ENCODE data around the gene SNX6.
"Not testable (repeated sequence)": the region's sequence is repeated elsewhere in the genome, so short reads cannot be mapped to it uniquely, and the experiment has no call there.

The SNX6 gene

DNA sequence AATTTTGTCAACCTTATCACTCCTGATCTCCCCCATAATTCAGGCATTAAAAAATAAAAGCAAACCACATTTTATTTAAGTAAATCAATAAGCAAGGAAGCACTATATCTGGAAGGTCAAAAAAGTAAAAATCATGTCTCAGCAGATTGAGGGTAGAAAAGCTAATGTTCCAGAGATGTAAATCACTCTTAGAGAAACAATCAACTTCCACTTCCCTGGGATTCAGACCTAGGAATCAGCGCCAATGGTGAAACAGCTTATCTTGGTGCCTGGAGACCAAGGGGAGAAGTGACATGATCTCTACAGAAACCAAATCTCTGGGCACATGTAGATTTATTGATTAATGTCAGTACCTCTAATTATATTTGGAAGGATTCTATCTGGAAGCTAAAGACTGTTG is 10.9 kb upstream of the SNX6 start:
- H3K4me3 ChIP-seq (ENCODE audit: low read depth, low read length) = no peak overlapping the region

DNA sequence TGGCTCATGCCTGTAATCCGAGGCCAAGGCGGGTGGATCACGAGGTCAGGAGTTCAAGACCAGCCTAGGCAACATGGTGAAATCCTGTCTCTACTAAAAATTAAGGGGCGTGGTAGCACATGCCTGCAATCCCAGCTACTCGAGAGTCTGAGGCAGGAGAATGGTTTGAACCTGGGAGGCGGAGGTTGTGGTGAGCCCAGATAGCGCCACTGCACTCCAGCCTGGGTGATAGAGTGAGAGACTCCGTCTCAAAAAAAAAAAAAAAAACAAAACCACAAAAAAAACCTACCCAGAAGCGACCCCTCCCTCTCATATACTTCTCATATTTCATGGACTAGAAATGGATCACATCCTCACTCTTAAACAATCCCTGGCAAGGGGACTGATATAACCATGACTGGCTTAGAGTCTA is 4.4 kb upstream of the SNX6 start:
- not testable (repeated sequence) for H3K4me3 ChIP-seq (ENCODE audit: low read depth, low read length)

DNA sequence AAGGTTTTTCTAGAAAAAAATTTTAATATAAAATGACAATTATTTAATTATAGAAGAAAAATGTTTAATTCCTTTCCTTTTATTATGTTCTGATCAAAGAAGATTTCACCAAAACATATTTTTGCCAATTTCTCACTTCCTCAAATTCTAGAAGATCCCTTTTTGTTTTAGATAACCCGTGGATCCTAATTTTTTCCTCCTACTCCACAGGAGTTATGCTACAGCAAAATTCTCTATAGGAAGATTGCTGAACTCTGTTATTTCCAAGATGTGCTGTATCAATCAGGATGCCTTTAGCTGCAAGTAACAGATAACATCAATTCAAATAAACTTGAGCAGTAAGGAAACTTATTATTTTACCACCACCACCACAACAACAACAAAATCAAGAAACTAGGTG is 3.8 kb upstream of the SNX6 start:
- H3K4me3 ChIP-seq (ENCODE audit: low read depth, low read length) = no peak overlapping the region

DNA sequence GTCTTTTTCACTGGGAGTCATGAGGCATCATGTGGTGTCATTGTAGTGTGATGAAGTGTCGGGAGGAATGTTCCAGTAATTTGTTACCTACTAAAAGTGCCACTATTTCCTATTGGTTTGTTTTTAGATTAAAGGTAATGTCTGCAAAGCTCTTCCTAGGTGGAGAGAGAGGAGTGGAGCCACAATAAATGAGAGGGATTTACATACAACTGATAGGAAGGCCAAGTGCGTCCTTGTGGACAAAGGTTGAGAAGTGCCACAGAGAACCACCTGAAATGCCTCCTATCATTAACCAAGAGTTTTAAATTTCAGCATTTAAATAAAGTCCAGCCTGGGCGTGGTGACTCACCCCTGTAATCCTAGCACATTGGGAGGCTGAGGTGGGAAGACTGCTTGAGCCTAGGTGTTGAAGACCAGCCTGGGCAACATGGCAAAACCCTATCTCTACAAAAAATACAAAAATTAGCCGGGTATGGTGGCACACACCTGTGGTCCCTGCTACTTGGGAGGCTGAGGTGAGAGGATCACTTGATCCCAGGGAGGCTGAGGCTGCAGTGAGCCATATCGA is 2.5 kb upstream of the SNX6 start:
- H3K4me3 ChIP-seq (ENCODE audit: low read depth, low read length) = no peak overlapping the region

DNA sequence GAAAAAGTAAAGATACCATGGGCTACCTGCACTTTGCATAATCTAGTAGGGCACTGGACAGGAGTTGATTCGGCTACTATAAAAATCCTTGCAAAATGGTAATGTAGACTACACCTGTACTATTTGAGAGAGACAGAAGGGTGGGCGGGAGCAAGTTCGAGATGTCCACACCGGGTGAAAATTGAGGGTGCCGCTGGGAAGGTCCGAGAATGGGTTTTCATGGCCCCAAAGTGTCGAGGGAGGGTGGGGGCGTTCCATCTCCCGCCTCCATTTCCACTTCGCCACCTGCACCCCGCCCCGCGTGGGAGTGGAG is 648 bp downstream of the SNX6 start:
- H3K4me3 ChIP-seq (ENCODE audit: low read depth, low read length) = peak overlapping the region; percentile 92

DNA sequence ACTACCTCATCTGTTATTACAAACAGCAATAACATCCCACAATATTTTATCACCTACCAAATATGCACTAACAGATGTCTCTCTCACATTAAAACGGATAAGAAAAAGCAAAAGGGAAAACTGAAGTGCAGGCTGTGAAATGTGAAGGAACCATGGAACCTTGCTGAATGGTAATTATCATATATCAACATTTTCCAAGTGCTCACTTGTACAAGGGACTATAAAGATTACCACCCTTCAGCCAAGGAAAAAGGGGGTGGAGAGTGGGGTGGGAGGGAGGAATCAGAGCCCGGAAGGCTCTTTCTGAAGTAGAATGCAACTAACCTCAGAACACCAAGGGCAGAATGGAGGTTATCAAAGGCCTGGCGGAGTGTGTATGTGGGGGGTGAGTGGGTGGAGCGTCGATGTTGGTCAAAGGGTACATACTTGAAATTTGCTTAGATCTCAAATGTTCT is 1.2 kb downstream of the SNX6 start:
- H3K4me3 ChIP-seq (ENCODE audit: low read depth, low read length) = peak overlapping the region; percentile 92

DNA sequence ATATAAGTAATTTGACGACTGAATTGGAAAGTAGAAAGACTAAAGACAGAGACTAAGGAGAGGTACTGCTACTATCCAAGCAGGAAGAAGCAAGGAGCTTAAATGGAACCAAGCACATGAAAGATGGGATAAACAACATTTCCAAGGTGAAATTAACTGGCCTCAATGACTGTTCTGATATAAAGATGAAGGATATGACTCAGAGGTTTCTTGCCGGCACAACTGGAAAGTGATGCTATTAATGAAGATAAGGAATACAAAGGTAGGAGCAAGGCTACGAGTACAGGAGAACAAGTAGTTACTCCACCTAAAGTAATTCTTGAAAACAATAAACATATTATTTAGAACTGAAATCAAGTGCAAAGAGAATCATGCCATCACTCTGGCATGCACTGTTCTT is 6.4 kb downstream of the SNX6 start:
- no peak overlapping the region for H3K4me3 ChIP-seq (ENCODE audit: low read depth, low read length)

DNA sequence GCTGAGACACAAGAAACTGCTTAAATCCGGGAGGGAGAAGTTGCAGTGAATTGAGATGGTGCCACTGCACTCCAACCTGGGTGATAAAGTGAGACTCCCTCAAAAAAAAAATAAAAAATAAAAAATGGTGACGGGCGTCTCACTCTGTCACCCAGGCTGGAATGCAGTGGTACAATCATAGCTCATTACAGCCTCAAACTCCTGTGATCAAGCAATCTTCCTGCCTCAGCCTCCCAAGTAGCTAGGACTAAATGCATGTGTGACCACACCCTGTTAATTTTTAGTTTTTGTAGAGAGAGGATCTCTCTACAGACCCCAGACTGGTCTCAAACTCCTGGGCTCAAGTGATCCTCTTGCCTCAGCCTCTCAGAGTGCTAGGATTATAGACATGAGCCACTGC is 9.1 kb downstream of the SNX6 start:
- H3K4me3 ChIP-seq (ENCODE audit: low read depth, low read length) = no peak overlapping the region

DNA sequence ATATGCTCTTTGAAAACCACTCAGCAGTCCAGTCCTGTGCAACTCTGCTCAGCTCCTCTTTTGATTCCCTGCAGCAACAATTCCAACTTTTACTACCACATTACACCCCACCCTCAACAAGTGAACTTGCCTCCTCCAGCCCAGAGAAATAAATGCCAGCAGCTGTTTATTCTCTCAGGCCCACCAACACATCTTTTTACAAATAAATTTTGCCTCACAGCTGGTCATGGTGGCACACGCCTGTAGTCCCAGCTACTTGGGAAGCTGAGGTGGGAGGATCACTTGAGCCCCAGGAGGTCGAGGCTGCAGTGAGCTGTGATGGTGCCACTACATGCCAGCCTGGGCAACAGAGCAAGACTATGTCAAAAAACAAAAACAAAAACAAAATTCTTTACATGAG is 9.8 kb downstream of the SNX6 start:
- H3K4me3 ChIP-seq (ENCODE audit: low read depth, low read length) = no peak overlapping the region

DNA sequence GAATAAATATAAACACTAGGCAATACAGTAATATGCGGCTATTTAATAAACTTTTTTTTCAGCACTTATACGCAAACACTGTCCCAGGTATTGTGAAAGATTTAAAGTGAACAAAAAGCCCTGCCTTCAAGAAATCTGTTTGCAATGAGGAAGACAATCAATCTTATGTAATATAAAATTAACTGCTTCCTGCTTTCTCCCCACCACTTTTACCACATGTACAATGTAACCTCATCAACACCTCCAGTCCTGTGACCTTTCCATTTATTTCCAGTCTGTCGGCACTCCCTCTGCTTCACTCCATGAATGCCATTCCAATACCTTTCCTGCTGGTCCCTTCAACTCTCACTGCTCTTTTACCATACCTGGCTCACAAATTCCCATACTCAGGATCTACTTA is 10.5 kb downstream of the SNX6 start:
- H3K4me3 ChIP-seq (ENCODE audit: low read depth, low read length) = no peak overlapping the region

DNA sequence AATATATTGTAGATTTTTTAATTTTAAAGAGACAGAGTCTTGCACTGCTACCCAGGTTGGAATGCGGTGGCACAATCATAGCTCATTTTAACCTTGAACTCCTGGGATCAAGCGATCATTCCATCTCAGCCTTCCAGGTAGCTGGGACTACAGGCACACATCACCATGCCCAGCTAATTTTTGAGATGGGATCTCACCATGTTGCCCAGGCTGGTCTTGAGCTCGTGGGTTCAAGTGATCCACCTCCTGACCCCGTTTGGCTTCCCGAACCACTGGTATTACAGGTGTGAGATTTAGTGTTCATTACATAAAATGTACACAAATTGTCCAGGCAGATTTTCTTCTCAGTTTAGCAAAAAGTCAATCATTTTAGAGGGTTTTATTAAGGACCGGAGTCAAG is 13.6 kb downstream of the SNX6 start:
- no peak overlapping the region for H3K4me3 ChIP-seq (ENCODE audit: low read depth, low read length)

DNA sequence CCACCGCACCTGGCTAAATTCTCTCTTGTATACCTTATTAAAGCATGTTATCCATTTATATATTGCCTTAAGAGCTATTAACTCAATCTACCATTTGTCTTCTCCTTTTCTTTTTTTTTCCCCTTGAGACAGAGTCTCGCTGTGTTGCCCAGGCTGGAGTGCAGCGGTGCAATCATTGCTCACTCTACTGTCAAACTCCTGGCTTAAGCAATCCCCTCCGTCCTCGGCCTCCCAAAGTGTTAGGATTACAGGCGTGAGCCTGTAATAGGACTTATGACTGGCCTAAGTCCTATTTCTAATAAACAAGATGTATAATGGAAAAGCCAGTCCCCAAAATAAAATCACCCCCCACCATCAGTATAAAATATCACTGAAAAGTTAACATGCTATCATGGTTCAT is 14.4 kb downstream of the SNX6 start:
- no peak overlapping the region for H3K4me3 ChIP-seq (ENCODE audit: low read depth, low read length)

DNA sequence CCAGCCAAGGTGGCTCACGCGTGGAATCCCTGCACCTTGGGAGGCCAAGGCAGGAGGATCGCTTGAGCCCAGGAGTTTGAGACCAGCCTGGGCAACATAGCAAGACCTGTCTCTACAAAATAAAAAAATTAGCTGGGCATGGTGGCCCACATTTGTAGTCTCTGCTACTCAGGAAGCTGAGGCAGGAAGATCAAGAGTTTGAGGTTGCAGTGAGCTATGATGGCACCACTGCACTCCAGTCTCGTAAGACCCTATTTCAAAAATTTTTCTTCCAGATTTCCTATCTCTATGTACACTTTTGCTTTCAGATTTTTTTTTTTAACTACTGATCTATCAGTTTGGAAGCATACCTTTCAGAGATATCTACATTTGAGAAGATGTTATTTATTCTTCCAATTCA is 15.3 kb downstream of the SNX6 start:
- H3K4me3 ChIP-seq (ENCODE audit: low read depth, low read length) = no peak overlapping the region

DNA sequence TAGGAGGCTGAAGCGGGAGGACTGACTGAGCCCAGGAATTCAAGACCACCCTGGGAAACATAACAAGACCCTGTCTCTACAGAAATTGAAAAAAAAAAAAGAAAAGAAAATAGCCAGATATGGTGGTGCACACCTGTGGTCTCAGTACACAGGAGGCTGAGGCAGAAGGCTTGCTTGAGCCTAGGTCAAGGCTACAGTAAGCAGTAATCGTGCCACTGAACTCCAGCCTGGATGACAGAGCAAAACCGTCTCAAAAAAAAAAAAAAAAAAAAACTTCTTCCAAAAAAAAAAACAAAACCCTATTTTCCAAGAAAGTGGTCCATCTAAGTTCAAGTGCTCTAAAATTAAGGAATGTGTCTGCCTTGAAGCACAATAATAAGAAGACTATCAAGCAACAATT is 19.8 kb downstream of the SNX6 start:
- no peak overlapping the region for H3K4me3 ChIP-seq (ENCODE audit: low read depth, low read length)

DNA sequence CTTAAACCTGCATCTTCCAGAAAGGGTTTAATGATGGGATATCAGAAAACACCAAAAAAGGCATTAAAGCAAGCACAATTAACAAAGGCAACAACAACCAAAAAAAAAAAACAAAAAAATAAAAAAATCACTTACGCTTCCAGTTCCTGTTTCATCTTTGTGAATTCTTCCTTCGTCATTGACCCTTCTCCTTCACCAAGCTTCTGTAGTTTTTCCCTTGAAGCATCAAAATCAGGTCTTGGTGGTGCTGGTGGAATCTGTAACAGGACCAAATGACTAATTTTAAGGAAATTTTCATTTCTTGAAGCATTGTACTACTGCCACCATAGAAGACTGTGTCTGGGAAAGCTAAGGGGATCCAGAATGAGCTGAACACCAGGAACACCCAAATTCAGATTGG is 24.5 kb downstream of the SNX6 start:
- H3K4me3 ChIP-seq (ENCODE audit: low read depth, low read length) = no peak overlapping the region

DNA sequence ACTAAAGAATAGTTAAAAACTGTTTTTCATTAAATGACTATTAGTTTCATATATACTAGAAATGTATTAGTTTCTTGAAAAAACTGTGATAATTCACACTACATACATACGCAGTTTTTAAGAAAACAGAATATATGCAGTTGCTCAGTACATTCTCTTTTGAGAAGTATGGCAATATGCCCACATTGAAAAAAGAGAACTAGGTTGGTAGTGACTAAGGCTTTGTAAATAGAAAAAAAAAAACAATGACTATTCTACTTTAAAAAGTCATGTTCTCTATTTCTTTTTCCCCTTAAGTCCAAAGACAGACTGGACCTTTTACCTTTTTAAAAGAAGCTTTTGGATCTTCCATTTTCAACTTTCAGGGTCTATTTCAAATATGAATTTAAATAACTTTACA is 25.0 kb downstream of the SNX6 start:
- H3K4me3 ChIP-seq (ENCODE audit: low read depth, low read length) = no peak overlapping the region

DNA sequence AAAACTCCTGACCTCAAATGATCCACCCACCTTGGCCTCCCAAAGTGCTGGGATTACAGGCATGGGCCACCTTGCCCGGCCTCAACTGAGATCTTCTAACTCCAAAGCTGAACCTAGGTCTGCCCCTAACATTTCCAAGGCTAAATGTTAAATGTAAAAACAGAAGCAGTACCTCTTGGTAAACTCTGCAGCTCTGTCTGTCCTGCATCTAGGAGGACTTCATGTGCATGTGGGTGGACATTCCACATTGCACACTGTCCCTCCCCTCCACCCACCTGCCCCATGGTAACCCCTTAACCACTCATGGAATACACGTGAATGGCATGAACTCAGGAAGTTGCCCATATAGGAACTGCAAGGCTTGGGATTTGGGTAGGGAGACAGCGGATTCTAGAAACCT is 33.1 kb downstream of the SNX6 start:
- H3K4me3 ChIP-seq (ENCODE audit: low read depth, low read length) = no peak overlapping the region

DNA sequence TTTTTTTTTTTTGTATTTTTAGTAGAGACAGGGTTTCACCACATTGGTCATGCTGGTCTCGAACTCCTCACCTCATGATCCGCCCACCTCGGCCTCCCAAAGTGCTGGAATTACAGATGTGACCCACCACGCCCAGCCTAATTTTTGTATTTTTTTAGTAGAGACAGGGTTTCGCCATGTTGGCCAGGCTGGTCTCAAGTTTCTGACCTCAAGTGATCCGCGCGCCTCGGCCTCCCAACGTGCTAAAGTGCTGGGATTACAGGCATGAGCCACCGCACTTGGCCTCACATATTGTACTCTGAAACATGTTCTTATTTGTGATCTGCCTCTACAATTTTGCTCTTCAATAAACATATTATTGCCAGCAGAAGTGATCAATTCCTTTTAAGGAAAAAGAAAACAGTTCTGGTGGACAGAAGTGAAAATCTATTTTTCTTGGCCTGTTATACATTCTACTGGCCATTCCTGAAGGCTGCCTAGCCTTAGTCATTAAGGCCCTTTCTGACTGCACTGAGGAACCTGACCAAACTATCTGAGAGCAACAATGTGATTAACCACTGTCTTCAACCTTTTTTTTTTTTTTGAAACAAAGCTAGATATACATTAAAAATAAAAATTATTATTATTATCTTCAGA is 36.1 kb downstream of the SNX6 start:
- no peak overlapping the region for H3K4me3 ChIP-seq (ENCODE audit: low read depth, low read length)

DNA sequence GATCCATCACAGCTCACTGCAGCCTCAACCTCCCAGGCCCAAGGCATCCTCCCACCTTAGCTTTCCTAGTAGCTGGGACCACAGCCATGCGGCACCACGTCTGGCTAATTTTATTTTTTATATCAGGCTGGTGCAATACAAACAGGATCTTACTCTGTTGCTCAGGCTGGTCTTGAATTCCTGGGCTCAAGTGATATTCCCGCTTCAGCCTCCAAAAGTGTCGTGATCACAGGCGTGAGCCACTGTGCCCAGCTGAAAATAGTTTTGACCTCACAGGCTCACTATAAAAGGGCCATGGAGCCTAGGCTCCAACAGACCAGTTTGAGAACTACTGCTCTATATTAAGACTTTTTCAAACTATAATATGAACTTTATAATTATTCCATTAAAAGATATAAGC is 37.3 kb downstream of the SNX6 start:
- H3K4me3 ChIP-seq (ENCODE audit: low read depth, low read length) = no peak overlapping the region

DNA sequence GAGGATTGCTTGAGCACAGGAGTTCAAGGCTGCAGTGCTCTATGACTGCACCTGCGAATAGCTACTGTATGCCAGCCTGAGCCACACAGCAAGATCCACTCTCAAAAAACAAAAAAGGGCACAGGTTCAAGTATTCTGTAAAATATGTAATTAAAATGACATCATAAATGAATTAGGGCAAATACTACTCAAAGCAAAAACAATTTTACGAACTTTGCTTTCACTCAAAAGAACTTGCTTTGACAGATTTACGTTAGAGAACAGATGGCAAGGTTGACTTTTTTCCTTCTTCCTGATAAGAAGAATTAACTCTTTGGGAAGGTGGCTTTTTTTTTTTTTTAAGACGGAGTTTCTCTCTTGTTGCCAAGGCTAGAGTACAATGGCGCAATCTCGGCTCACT is 46.4 kb downstream of the SNX6 start:
- no peak overlapping the region for H3K4me3 ChIP-seq (ENCODE audit: low read depth, low read length)

DNA sequence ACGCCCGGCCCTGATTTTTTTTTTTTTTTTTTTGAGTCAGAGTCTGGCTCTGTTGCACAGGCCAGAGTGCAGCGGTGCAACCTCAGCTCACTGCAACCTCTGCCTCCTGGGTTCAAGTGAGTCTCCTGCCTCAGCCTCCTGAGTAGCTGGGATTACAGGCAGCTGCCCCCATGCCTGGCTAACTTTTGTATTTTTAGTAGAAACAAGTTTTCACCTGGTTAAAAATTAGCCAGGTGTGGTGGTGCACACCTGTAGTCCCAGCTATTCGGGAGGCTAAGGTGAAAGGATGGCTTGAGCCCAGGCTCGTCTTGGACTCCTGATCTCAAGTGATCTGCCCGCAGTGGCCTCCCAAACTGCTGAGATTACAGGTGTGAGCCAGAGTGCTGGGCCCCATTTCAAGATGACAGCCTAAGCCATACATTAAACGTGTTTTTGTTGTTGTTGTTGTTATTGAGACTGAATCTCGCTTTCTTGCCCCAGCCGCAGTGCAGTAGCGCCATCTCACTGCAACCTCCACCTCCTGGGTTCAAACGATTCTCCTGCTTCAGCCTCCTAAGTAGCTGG is 47.7 kb downstream of the SNX6 start:
- H3K4me3 ChIP-seq (ENCODE audit: low read depth, low read length) = no peak overlapping the region

DNA sequence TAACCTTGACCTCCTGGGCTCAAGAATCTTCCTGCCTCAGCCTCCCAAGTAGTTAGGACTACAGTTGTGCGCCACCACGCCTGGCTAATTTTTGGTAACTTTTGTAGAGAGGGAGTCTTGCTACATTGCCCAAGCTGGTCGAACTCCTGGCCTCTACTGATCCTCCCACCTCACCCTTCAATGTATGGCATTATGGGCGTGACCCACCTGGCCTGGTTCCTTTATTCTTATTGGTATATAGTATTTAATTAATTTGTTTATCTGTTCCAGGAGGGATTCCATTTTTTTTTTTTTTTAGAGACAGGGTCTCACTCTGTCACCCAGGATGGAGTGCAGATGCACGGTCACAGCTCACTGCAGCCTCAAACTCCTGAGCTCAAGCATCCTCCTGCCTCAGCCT is 49.6 kb downstream of the SNX6 start:
- H3K4me3 ChIP-seq (ENCODE audit: low read depth, low read length) = no peak overlapping the region

DNA sequence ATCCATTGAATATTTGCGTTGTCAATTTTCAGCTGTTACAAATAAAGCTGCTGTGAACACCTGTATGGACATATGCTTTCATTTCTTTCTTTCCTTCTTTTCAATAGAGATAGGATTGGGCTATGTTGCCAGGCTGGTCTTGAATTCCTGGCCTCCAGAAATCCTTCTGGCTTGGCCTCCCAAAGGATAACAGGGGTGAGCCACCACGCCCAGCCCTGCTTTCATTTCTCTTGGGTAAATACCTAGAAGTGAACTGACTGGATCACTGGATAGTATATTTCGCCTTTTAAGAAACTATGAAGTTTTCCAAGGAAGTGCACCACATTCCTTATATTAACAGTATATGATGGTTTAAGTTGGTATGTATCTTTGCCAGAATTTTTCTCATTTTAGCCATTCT is 58.2 kb downstream of the SNX6 start:
- no peak overlapping the region for H3K4me3 ChIP-seq (ENCODE audit: low read depth, low read length)
